Testis (tissue), 2 donors: ENCODE measurements around the gene TRIM75.

Source experiments
- POLR2A ChIP-seq: fragments of 450-650 bp; IDR thresholded peaks from one replicate; pipeline ENCODE4 v1.6.1; 2017; ENCODE audit warnings: antibody characterized with exemption, mild to moderate bottlenecking, moderate library complexity
- TF ChIP-seq, protein P1 (sequence below), 3 experiments: fragments of 450-650 bp in 2 of 3; fragments of 200-600 bp in 1 of 3; sonication (generic) in 1 of 3; IDR thresholded peaks; one replicate each; pipeline ENCODE4 v1.5.1; 2016 to 2019; ENCODE audit warnings: antibody characterized with exemption in 3 of 3, mild to moderate bottlenecking in 2 of 3, moderate library complexity in 1 of 3

GRCh38 chr4:165053645-165054044, at the start of gene TRIM75:
- no peak for TF ChIP-seq POLR2A
- TF ChIP-seq, protein P1, sequence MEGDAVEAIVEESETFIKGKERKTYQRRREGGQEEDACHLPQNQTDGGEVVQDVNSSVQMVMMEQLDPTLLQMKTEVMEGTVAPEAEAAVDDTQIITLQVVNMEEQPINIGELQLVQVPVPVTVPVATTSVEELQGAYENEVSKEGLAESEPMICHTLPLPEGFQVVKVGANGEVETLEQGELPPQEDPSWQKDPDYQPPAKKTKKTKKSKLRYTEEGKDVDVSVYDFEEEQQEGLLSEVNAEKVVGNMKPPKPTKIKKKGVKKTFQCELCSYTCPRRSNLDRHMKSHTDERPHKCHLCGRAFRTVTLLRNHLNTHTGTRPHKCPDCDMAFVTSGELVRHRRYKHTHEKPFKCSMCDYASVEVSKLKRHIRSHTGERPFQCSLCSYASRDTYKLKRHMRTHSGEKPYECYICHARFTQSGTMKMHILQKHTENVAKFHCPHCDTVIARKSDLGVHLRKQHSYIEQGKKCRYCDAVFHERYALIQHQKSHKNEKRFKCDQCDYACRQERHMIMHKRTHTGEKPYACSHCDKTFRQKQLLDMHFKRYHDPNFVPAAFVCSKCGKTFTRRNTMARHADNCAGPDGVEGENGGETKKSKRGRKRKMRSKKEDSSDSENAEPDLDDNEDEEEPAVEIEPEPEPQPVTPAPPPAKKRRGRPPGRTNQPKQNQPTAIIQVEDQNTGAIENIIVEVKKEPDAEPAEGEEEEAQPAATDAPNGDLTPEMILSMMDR (IDR thresholded peaks at IDR 0.05), result no peak
